SK-N-SH (cell line): ENCODE data around the gene KCNK17. TPM values are rescaled to one million over a fixed set of nuclear protein-coding genes. Genes with fewer than 3 reads are reported as not detected.

Experiments
- CTCF ChIA-PET: fragments of 300-600, 350-600 bp; formaldehyde crosslinking; extraction: SDS; loops from one replicate; lab custom pipeline; 2021; lab: Yijun Ruan, JAX
- POLR2A ChIA-PET: fragments of 350-600 bp; sonication (Branson Sonifier 250); formaldehyde crosslinking; extraction: SDS; loops from one replicate; lab custom pipeline; 2020; ENCODE audit warnings: antibody characterized with exemption, inconsistent platforms; lab: Yijun Ruan, JAX
- DNase-seq: peaks from one replicate; pipeline ENCODE4 v3.0.0; 2012
- H2AFZ ChIP-seq: fragments of 200-600 bp; sonication (generic); 2 replicates; pipeline ENCODE4 v1.8.1; 2016; ENCODE audit warnings: antibody characterized with exemption, mild to moderate bottlenecking, low read depth
- H3F3A ChIP-seq: fragments of 200-600 bp; sonication (generic); replicated peaks from 2 replicates; pipeline ENCODE3; 2016; ENCODE audit warnings: antibody characterized with exemption, mild to moderate bottlenecking; ENCODE audit not compliant: insufficient read depth
- H3K27ac ChIP-seq, 2 experiments: fragments of 200-500 bp in 1 of 2; fragments of 200-600 bp in 1 of 2; sonication (Bioruptor generic) in 1 of 2; sonication (generic), shearing (Covaris generic) in 1 of 2; 2 replicates each; pipeline versions ENCODE4 v1.5.1 to v1.6.1; 2014 to 2016; ENCODE audit warnings: low read depth in 2 of 2, inconsistent platforms in 1 of 2, low read length in 1 of 2, mild to moderate bottlenecking in 1 of 2, mixed read lengths in 1 of 2
- H3K27me3 ChIP-seq: fragments of 200-600 bp; sonication (generic), shearing (Covaris generic); 2 replicates; pipeline ENCODE4 v1.6.1; 2016; ENCODE audit warnings: mixed run types; ENCODE audit not compliant: insufficient read depth
- H3K36me3 ChIP-seq, 2 experiments: fragments of 200-500 bp in 1 of 2; fragments of 200-600 bp in 1 of 2; sonication (Bioruptor generic) in 1 of 2; sonication (generic) in 1 of 2; replicated peaks in 1 of 2; 2 replicates each; pipeline versions ENCODE3 to v1.5.1; 2014 to 2016; ENCODE audit warnings: low read length in 1 of 2, mild to moderate bottlenecking in 1 of 2; ENCODE audit not compliant: insufficient read depth in 2 of 2, control insufficient read depth in 1 of 2
- H3K4me1 ChIP-seq, 2 experiments: fragments of 200-500 bp in 1 of 2; fragments of 200-600 bp in 1 of 2; sonication (Bioruptor generic) in 1 of 2; sonication (generic), shearing (Covaris generic) in 1 of 2; 2 replicates each; pipeline versions ENCODE4 v1.5.1 to v1.6.1; 2014 to 2016; ENCODE audit warnings: low read depth in 1 of 2, low read length in 1 of 2, mixed run types in 1 of 2; ENCODE audit not compliant: insufficient read depth in 2 of 2, control insufficient read depth in 1 of 2
- H3K4me2 ChIP-seq: fragments of 200-600 bp; sonication (generic), shearing (Covaris generic); 2 replicates; pipeline ENCODE4 v1.6.1; 2017; ENCODE audit warnings: mixed run types
- H3K4me3 ChIP-seq, 2 experiments: fragments of 200-500 bp in 1 of 2; fragments of 200-600 bp in 1 of 2; sonication (Bioruptor generic) in 1 of 2; sonication (generic), shearing (Covaris generic) in 1 of 2; 2 replicates each; pipeline versions ENCODE4 v1.5.1 to v1.8.1; 2014 to 2016; ENCODE audit warnings: low read depth in 2 of 2, inconsistent platforms in 1 of 2, low read length in 1 of 2, mild to moderate bottlenecking in 1 of 2, mixed read lengths in 1 of 2, moderate library complexity in 1 of 2
- H3K79me2 ChIP-seq: fragments of 200-600 bp; sonication (generic); 2 replicates; pipeline ENCODE4 v1.8.1; 2017; ENCODE audit warnings: mild to moderate bottlenecking; ENCODE audit not compliant: insufficient read depth
- H3K9ac ChIP-seq: fragments of 200-600 bp; sonication (generic); 2 replicates; pipeline ENCODE4 v1.6.1; 2017; ENCODE audit warnings: mixed run types
- H3K9me2 ChIP-seq: fragments of 200-600 bp; sonication (generic); 2 replicates; pipeline ENCODE4 v1.6.1; 2017; ENCODE audit warnings: mixed run types
- H3K9me3 ChIP-seq: fragments of 200-600 bp; sonication (generic); 2 replicates; pipeline ENCODE4 v1.6.1; 2017; ENCODE audit warnings: mixed run types, mild to moderate bottlenecking, moderate library complexity
- H4K20me1 ChIP-seq: fragments of 200-600 bp; sonication (generic); 2 replicates; pipeline ENCODE4 v1.6.1; 2017; ENCODE audit warnings: mild to moderate bottlenecking, mixed run types; ENCODE audit not compliant: insufficient read depth
- MAX ChIP-seq: IDR thresholded peaks from 2 replicates; pipeline ENCODE4 v1.4.0; 2012; ENCODE audit warnings: low read depth
- PBX3 ChIP-seq: IDR thresholded peaks from 2 replicates; pipeline ENCODE4; 2012
- RCOR1 ChIP-seq: fragments of 150-350 bp; IDR thresholded peaks from 2 replicates; pipeline ENCODE4 v1.6.1; 2017; ENCODE audit warnings: antibody characterized with exemption, low read length
- TEAD4 ChIP-seq: IDR thresholded peaks from 2 replicates; pipeline ENCODE4 v1.4.0; 2012; ENCODE audit warnings: mild to moderate bottlenecking, borderline replicate concordance; ENCODE audit not compliant: insufficient read depth
- USF2 ChIP-seq: fragments of 150-350 bp; IDR thresholded peaks from 2 replicates; pipeline ENCODE4 v1.6.1; 2017; ENCODE audit warnings: antibody characterized with exemption, low read length, low read depth, borderline replicate concordance
- ZBTB33 ChIP-seq: IDR thresholded peaks from 2 replicates; pipeline ENCODE4 v1.4.0; 2012; ENCODE audit warnings: low read depth, borderline replicate concordance
- WGBS: methylation state at CpG from one replicate; pipeline ENCODE4 v1.1.6; 2017; ENCODE audit warnings: low lambda C conversion rate; 5-methylcytosine and 5-hydroxymethylcytosine counted together
- polyA plus RNA-seq, 3 experiments: library from polyadenylated mRNA; depleted of rRNA; stranded (reverse); fragments of >200 nt; gene quantifications; 2 replicates each; pipeline ENCODE4 v1.2.3, GENCODE V29; 2012

The KCNK17 gene
- polyA plus RNA-seq, 1 of the 3 experiments (the other 2 are of a cell fraction), result not detected

GRCh38 chr6:39266782-39267355 is 47.4 kb downstream of the KCNK17 start (continued):
- TF ChIP-seq USF2 (no peak), PBX3 (no peak), TEAD4 (no peak)

GRCh38 chr6:39266375-39266774 is 47.8 kb downstream of the KCNK17 start:
- CTCF ChIA-PET, result interaction anchor here (0.7 to 1.6 kb wide), 2 partner anchors 10 to 44 kb away, joined by 3 to 6 read pairs; no protein-coding TSS in a partner anchor
- no peak overlapping the region for H2AFZ ChIP-seq

More at GRCh38 chr6:39266375-39266774, 47.8 kb downstream of the KCNK17 start:
- Histone ChIP-seq H3K27me3 (no peaks in the 10 kb centered on the region), H3K4me3 (no peak overlapping the region), H3K36me3 (no peaks in the 10 kb centered on the region), H3K9me3 (no peaks in the 10 kb centered on the region), H3F3A (no peaks in the 10 kb centered on the region), H3K79me2 (no peaks in the 10 kb centered on the region), H3K27ac (no peak overlapping the region), H3K4me1 (no peaks in the 10 kb centered on the region), H3K4me2 (no peak overlapping the region), H4K20me1 (no peaks in the 10 kb centered on the region), H3K9ac (no peak overlapping the region), H3K9me2 (no peaks in the 10 kb centered on the region)
- TF ChIP-seq ZBTB33 (no peak), MAX (no peak), RCOR1 (no peak)
- DNase-seq, result no peak
- WGBS, result 25% methylated on average over 2 of the region's 2 CpGs
- POLR2A ChIA-PET, result no interaction called here
